ENCODE data around the gene PALM. TPM values are rescaled to one million over a fixed set of nuclear protein-coding genes. Genes with fewer than 3 reads are reported as not detected.

PALM gene
- total RNA-seq, 1 experiment from 2014 or later: 22.1 TPM

DNA sequence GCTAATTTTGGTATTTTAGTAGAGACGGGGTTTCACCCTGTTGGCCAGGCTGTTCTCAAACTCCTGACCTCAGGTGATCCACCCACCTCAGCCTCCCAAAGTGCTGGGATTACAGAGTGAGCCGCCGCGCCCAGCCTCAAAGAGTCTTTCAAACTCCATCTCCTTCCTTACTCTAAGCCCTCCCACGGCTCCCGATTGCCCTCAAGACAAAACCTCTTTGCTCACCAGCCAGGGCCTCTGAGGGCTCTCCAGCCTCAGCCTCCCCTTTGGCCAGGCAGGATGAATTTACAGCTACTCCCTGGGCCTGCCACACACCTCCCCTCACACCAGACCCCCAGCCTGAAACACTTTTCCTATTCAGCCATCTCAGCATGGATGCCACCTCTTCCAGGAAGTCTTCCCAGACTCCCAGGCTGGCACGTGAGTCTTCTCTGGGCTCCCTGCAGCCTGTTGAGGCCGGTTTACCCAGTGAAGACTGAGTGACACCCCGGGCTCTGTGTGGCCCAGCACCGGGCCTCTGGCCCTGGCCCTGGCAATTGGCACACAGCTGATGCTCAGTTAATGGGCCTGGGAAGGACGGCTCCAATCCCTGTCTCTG, 21.1 kb upstream of the PALM start:
- no peak for TF ChIP-seq ZNF138 (CRISPR knock-in tag; conservative IDR thresholded peaks at IDR 0.05)
- no peak for TF ChIP-seq SMAD4 (CRISPR knock-in tag; IDR thresholded peaks at IDR 0.05)
- TF ChIP-seq, protein P1, sequence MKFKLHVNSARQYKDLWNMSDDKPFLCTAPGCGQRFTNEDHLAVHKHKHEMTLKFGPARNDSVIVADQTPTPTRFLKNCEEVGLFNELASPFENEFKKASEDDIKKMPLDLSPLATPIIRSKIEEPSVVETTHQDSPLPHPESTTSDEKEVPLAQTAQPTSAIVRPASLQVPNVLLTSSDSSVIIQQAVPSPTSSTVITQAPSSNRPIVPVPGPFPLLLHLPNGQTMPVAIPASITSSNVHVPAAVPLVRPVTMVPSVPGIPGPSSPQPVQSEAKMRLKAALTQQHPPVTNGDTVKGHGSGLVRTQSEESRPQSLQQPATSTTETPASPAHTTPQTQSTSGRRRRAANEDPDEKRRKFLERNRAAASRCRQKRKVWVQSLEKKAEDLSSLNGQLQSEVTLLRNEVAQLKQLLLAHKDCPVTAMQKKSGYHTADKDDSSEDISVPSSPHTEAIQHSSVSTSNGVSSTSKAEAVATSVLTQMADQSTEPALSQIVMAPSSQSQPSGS (CRISPR knock-in tag; IDR thresholded peaks at IDR 0.05; ENCODE audit: borderline replicate concordance, low read depth): no peak
- no peak for TF ChIP-seq SMAD3 (CRISPR knock-in tag; IDR thresholded peaks at IDR 0.05; ENCODE audit: borderline replicate concordance)
- no peak for TF ChIP-seq ZNF121 (CRISPR knock-in tag; IDR thresholded peaks at IDR 0.05)
- no peak for TF ChIP-seq NR1H2 (CRISPR knock-in tag; IDR thresholded peaks at IDR 0.05)
- no peak for TF ChIP-seq ZNF317 (CRISPR knock-in tag; IDR thresholded peaks at IDR 0.05; ENCODE audit: borderline replicate concordance, low read depth)
- TF ChIP-seq, protein P2, sequence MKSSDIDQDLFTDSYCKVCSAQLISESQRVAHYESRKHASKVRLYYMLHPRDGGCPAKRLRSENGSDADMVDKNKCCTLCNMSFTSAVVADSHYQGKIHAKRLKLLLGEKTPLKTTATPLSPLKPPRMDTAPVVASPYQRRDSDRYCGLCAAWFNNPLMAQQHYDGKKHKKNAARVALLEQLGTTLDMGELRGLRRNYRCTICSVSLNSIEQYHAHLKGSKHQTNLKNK (CRISPR knock-in tag; IDR thresholded peaks at IDR 0.05): no peak
- no peak for TF ChIP-seq GTF2I (CRISPR knock-in tag; conservative IDR thresholded peaks at IDR 0.05)
- TF ChIP-seq, protein P3, sequence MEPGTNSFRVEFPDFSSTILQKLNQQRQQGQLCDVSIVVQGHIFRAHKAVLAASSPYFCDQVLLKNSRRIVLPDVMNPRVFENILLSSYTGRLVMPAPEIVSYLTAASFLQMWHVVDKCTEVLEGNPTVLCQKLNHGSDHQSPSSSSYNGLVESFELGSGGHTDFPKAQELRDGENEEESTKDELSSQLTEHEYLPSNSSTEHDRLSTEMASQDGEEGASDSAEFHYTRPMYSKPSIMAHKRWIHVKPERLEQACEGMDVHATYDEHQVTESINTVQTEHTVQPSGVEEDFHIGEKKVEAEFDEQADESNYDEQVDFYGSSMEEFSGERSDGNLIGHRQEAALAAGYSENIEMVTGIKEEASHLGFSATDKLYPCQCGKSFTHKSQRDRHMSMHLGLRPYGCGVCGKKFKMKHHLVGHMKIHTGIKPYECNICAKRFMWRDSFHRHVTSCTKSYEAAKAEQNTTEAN (CRISPR knock-in tag; IDR thresholded peaks at IDR 0.05): no peak
- TF ChIP-seq ZNF396 (CRISPR knock-in tag; IDR thresholded peaks at IDR 0.05; ENCODE audit: borderline replicate concordance): no peak
- no peak for TF ChIP-seq KAT7 (CRISPR knock-in tag; IDR thresholded peaks at IDR 0.05; ENCODE audit: borderline replicate concordance)
- TF ChIP-seq, protein P4, sequence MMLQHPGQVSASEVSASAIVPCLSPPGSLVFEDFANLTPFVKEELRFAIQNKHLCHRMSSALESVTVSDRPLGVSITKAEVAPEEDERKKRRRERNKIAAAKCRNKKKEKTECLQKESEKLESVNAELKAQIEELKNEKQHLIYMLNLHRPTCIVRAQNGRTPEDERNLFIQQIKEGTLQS (CRISPR knock-in tag; conservative IDR thresholded peaks at IDR 0.05): no peak
- TF ChIP-seq, protein P5, sequence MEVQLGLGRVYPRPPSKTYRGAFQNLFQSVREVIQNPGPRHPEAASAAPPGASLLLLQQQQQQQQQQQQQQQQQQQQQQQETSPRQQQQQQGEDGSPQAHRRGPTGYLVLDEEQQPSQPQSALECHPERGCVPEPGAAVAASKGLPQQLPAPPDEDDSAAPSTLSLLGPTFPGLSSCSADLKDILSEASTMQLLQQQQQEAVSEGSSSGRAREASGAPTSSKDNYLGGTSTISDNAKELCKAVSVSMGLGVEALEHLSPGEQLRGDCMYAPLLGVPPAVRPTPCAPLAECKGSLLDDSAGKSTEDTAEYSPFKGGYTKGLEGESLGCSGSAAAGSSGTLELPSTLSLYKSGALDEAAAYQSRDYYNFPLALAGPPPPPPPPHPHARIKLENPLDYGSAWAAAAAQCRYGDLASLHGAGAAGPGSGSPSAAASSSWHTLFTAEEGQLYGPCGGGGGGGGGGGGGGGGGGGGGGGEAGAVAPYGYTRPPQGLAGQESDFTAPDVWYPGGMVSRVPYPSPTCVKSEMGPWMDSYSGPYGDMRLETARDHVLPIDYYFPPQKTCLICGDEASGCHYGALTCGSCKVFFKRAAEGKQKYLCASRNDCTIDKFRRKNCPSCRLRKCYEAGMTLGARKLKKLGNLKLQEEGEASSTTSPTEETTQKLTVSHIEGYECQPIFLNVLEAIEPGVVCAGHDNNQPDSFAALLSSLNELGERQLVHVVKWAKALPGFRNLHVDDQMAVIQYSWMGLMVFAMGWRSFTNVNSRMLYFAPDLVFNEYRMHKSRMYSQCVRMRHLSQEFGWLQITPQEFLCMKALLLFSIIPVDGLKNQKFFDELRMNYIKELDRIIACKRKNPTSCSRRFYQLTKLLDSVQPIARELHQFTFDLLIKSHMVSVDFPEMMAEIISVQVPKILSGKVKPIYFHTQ (CRISPR knock-in tag; IDR thresholded peaks at IDR 0.05): no peak
- TF ChIP-seq OVOL2 (CRISPR knock-in tag; IDR thresholded peaks at IDR 0.05; ENCODE audit: borderline replicate concordance): no peak
- TF ChIP-seq, protein P6, sequence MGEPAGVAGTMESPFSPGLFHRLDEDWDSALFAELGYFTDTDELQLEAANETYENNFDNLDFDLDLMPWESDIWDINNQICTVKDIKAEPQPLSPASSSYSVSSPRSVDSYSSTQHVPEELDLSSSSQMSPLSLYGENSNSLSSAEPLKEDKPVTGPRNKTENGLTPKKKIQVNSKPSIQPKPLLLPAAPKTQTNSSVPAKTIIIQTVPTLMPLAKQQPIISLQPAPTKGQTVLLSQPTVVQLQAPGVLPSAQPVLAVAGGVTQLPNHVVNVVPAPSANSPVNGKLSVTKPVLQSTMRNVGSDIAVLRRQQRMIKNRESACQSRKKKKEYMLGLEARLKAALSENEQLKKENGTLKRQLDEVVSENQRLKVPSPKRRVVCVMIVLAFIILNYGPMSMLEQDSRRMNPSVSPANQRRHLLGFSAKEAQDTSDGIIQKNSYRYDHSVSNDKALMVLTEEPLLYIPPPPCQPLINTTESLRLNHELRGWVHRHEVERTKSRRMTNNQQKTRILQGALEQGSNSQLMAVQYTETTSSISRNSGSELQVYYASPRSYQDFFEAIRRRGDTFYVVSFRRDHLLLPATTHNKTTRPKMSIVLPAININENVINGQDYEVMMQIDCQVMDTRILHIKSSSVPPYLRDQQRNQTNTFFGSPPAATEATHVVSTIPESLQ (CRISPR knock-in tag; IDR thresholded peaks at IDR 0.05): no peak
- TF ChIP-seq, protein P7, sequence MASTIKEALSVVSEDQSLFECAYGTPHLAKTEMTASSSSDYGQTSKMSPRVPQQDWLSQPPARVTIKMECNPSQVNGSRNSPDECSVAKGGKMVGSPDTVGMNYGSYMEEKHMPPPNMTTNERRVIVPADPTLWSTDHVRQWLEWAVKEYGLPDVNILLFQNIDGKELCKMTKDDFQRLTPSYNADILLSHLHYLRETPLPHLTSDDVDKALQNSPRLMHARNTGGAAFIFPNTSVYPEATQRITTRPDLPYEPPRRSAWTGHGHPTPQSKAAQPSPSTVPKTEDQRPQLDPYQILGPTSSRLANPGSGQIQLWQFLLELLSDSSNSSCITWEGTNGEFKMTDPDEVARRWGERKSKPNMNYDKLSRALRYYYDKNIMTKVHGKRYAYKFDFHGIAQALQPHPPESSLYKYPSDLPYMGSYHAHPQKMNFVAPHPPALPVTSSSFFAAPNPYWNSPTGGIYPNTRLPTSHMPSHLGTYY (CRISPR knock-in tag; IDR thresholded peaks at IDR 0.05): no peak
- no peak for TF ChIP-seq JAZF1 (CRISPR knock-in tag; IDR thresholded peaks at IDR 0.05)
- Mint-ChIP-seq H3K36me3 (no peaks in the 10 kb centered on the region), H3K4me1 (no peaks in the 10 kb centered on the region), H3K27ac (no peak overlapping the region), H3K27me3 (ENCODE audit: low read depth) (no peaks in the 10 kb centered on the region), H3K9me3 (no peaks in the 10 kb centered on the region), H3K4me3 (no peak overlapping the region)
- ChIA-PET CTCF (interaction anchor here (0.6 to 0.9 kb wide), 3 partner anchors 12 to 24 kb away, joined by 3 to 5 read pairs (median 4); partner anchors contain the start of gene RNF126), POLR2A (interaction anchor here (0.6 kb wide), 1 partner anchor 391 kb away, joined by 3 read pairs; no protein-coding TSS in a partner anchor)
- DNase-seq (ENCODE audit: low spot score) (no peak), ATAC-seq (no peak)

Measured in WTC11 (cell line).